Prostate gland (tissue), 2 donors: ENCODE measurements around the gene GOLM1. TPM values are rescaled to one million over a fixed set of nuclear protein-coding genes. Genes with fewer than 3 reads are reported as not detected.

Source experiments
- DNase-seq: peaks from one replicate; pipeline ENCODE4 v3.0.0-alpha.2; 2019; ENCODE audit warnings: low spot score
- H3K27ac ChIP-seq, 2 donors: fragments of 200-600 bp; sonication (generic); 2 replicates each; pipeline ENCODE4 v1.5.1; 2017 to 2019
- H3K27me3 ChIP-seq: fragments of 200-600 bp; sonication (generic); replicated peaks from 2 replicates; pipeline ENCODE4 v1.5.1; 2019; ENCODE audit not compliant: insufficient read depth
- H3K36me3 ChIP-seq, 2 donors: fragments of 200-600 bp; sonication (generic); 1 replicate in 1 of 2; 2 replicates in 1 of 2; pipeline versions ENCODE4 v1.5.1 to v1.8.1; 2017 to 2019
- H3K4me1 ChIP-seq: fragments of 200-600 bp; sonication (generic); replicated peaks from 2 replicates; pipeline ENCODE4 v1.5.1; 2019
- H3K4me3 ChIP-seq, 2 donors: fragments of 200-600 bp; sonication (generic); 2 replicates each; pipeline ENCODE4 v1.5.1; 2017 to 2019
- H3K9me3 ChIP-seq: fragments of 200-600 bp; sonication (generic); 2 replicates; pipeline ENCODE4 v1.5.1; 2017
- CTCF ChIP-seq, 4 experiments: fragments of 200-600 bp in 2 of 4; fragments of 450-650 bp in 2 of 4; sonication (generic) in 2 of 4; IDR thresholded peaks; 1 replicate in 3 of 4; 2 replicates in 1 of 4; pipeline ENCODE4 v1.5.1; 2016 to 2019; ENCODE audit warnings: antibody characterized with exemption in 4 of 4, mild to moderate bottlenecking in 2 of 4, moderate library complexity in 2 of 4
- POLR2A ChIP-seq: fragments of 450-650 bp; IDR thresholded peaks from one replicate; pipeline ENCODE4 v1.6.1; 2016; ENCODE audit warnings: antibody characterized with exemption, mild to moderate bottlenecking
- POLR2AphosphoS5 ChIP-seq: sonication (generic); formaldehyde crosslinking; IDR thresholded peaks from one replicate; pipeline ENCODE4 v1.6.1; 2017; ENCODE audit warnings: antibody characterized with exemption
- WGBS: methylation state at CpG from one replicate; pipeline ENCODE4 v1.1.5; 2018; 5-methylcytosine and 5-hydroxymethylcytosine counted together
- intact Hi-C: fragments of 100-400 bp; cut with DNase I; formaldehyde crosslinking; loops from one replicate; pipeline ENCODE4 v1.14.2; 2022
- total RNA-seq, 2 donors: library from RNA; depleted of rRNA; stranded (reverse); fragments of >200 nt; gene quantifications; one replicate each; pipeline ENCODE4 v1.1.0, GENCODE V29; 2016

GOLM1 gene
- total RNA-seq, 2 donors from 2014 or later: 53.4 to 162 TPM

- H3K27me3 ChIP-seq: no peaks in the 10 kb centered on the region
- H3K4me3 ChIP-seq: no peak overlapping the region
- intact Hi-C loops: no loop called here
- no peak for TF ChIP-seq POLR2AphosphoS5
- TF ChIP-seq POLR2A: no peak
- TF ChIP-seq CTCF (IDR thresholded peaks at IDR 0.05): no peak
- no peak overlapping the region for H3K27ac ChIP-seq
- peaks cover under 1% of the 10 kb centered on the region for H3K4me1 ChIP-seq
- DNase-seq: no peak
- WGBS: 33% methylated on average over 8 of the region's 8 CpGs
- H3K9me3 ChIP-seq: no peaks in the 10 kb centered on the region
- no peaks in the 10 kb centered on the region for H3K36me3 ChIP-seq
Measured at GRCh38 chr9:86041311-86041741, 58.0 kb downstream of the GOLM1 start.

GRCh38 chr9:86040861-86041155, 58.5 kb downstream of the GOLM1 start:
- DNase-seq: no peak
- WGBS: 86% methylated on average over 3 of the region's 3 CpGs
- Histone ChIP-seq H3K27me3 (no peaks in the 10 kb centered on the region), H3K9me3 (no peaks in the 10 kb centered on the region), H3K4me1 (no peaks in the 10 kb centered on the region), H3K36me3 (no peaks in the 10 kb centered on the region), H3K27ac (no peak overlapping the region), H3K4me3 (no peak overlapping the region)
- TF ChIP-seq POLR2AphosphoS5: no peak
- TF ChIP-seq CTCF (IDR thresholded peaks at IDR 0.05): no peak
- TF ChIP-seq POLR2A: no peak
- intact Hi-C loops: no loop called here

GRCh38 chr9:86039991-86040860, 59.1 kb downstream of the GOLM1 start:
- no peak for DNase-seq
- Histone ChIP-seq H3K4me1 (no peaks in the 10 kb centered on the region), H3K27ac (no peak overlapping the region)

GRCh38 chr9:86036555-86036954, 62.8 kb downstream of the GOLM1 start:
- Histone ChIP-seq H3K9me3 (no peaks in the 10 kb centered on the region), H3K4me1 (no peaks in the 10 kb centered on the region), H3K27me3 (no peaks in the 10 kb centered on the region), H3K36me3 (no peaks in the 10 kb centered on the region), H3K27ac (peak overlapping the region; percentile 34 to 72), H3K4me3 (no peak overlapping the region)
- WGBS: 81% methylated on average over 9 of the region's 9 CpGs
- TF ChIP-seq CTCF (IDR thresholded peaks at IDR 0.05): no peak
- no peak for TF ChIP-seq POLR2A
- peak; percentile 54 for TF ChIP-seq POLR2AphosphoS5
- intact Hi-C loops: no loop called here
- DNase-seq: peak; percentile 34

More at GRCh38 chr9:86039991-86040860, 59.1 kb downstream of the GOLM1 start:
- Histone ChIP-seq H3K27me3 (no peaks in the 10 kb centered on the region), H3K4me3 (no peak overlapping the region), H3K36me3 (no peaks in the 10 kb centered on the region), H3K9me3 (no peaks in the 10 kb centered on the region)
- 95% methylated on average over 12 of the region's 12 CpGs for WGBS
- TF ChIP-seq POLR2AphosphoS5 (no peak), CTCF (IDR thresholded peaks at IDR 0.05) (no peak), POLR2A (no peak)
- intact Hi-C loops: no loop called here
